ENCODE measurements around the gene ACOXL.

The ACOXL gene

DNA sequence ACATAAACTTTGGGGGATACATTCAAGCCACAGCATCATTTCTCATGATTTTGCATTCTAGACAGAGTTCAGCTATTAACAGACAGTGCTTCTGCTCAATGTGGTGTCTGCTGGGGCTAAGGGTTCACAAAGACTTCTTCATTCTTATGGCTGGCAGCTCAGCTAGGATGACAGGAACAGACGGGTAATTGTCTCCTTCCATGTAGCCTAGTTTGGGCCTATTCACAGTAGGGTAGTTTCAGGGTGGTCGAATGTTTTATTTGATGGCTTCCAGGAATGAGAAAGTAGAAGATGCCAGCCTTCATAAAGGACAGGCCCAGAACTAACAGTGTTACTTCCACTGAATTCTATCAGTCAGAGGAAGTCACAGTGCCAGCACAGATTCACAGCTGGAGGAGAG, 362.3 kb downstream of the ACOXL start:
- no peak for DNase-seq

DNA sequence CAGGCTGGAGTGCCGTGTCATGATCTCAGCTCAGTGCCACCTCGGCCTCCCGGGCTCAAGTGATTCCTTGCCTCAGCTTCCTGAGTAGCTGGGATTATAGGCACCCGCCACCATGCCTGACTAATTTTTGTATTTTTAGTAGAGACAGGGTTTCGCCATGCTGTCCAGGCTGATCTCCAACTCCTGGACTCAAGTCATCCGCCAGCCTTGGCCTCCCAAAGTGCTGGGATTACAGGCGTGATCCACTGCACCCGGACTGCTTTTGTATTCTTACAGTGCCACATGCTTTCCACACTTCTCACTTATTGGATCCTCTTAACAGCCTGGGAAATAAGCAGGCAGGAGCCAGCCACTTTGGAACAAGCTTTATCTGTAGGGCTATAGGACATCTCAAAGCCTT, 363.1 kb downstream of the ACOXL start:
- no peak for DNase-seq

DNA sequence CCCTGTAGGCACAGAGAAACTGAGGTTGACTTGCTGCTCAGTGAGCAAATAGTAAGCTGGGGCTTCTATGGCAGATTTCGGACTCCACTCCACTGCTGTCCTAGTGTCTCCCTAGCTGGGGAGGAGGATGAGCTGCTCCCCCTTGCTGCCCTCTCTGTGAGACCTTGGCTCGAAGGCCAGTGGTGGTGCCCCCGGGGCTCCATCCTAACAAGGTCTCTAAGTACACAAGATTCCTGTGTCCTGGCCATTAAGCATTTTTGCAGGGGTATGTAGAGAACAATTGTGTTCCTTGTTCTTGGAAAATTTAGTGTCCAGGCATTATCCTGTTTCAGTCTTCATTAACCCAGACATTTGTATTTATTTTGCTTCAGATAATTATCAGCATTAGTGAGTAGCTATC, 367.0 kb downstream of the ACOXL start:
- DNase-seq, result no peak

DNA sequence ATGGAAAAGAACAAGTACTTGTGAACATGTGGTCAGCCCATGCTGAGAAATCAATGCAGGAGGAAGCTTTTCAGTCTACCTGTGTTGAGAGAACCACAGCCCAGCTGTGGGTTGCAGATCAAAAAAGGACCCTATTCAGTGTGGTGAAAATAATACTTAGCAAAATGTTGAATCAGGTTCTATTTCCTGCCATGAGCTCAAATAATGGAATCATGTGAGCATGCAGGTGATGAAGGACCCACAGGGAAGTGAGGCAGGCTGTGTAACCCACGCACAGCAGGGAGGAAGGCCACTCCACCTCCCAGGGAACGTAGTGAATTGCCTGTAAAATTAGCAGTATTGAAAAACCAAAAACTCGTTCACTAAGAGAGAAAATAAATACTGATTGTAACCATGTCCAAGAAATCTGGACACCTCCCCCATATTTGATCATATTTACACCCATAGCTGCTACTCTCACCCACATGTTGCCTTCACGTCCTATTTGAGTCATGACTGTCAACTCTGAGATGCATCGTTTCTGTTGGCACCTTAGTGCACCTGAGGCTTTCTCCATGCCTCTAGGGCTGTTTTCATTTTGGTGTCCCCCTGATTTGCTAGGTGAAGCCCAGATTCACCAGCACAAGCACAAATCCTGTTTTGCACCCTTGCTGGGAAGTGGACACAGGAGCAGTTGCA, 367.9 kb downstream of the ACOXL start:
- peak; percentile 1 for DNase-seq

DNA sequence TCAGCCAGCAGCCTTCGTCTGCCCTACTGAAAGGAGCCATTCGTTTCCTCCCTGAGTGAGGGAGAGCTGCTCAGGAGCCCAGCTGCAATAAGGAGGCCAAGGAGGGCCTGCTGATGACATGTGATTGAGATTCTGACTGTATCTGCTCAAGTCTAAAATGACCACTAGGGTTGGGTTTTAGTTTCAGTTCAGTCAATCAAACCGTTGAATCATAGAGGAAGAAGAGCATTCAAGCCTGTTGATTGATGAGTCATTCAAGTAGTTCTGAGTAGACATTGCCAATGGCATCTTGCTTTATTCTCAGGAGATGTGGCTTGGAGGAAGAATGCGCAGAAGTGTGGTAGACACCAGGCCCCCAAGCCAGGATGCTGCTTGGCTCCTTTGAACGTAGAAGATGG, 368.4 kb downstream of the ACOXL start:
- DNase-seq, result no peak

DNA sequence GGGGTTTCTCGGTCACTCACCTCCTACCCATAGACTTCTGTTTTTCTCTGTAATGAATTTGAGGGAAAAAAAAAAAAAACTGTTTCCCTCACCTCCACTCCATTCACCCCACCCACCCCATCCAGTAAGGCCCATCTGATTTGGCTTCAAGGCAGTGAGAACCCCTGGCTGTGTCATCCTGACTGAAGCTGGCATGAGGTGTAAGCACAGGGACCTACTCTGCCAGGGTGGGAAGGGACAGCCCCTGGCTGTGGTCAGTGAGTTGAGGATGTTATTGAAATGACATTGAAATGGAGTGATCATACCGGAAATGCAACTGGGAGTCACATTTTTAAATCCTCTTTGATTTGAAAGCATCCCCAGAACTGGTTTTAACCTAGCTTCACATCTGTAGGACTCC, 369.2 kb downstream of the ACOXL start:
- no peak for DNase-seq

DNA sequence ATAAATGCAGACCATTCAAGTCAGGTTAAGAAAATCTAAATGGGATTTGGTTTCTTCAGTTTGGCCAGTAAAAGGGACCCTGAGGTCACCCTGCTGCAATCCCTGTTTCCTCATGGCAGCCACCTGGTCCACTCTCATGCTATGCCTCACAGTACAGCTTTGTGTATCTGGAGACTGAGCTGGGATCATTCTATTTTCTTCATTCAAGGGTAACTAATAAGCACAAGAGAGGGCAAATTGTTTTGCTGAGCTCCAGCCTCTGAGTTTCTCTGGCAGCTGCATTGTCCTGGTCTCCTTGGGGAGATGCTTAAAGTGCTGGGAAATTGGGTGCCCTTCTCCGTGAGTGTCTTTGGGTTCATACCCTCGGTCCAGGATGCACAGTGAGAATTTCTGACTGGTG, 369.8 kb downstream of the ACOXL start:
- no peak for DNase-seq

DNA sequence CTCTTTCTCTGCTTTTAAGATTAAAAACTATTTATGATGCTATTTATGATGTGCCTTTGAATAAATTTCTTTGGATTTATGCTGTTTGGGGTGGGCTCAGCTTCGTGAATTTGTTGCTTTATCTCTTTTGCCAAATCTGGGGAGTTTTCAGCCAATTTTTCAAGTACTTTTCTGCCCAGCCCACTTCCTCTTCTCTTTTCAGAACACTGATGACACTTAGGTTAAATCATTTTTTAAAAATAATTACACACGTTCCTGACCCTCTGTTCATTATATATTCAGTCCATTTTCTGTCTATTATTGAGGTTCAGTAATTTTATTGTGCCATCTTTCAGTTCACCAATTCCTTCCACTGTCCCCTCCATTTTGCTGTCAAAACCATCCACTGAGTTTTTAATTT, 373.6 kb downstream of the ACOXL start:
- no peak for DNase-seq

GRCh38 chr2:111106706-111107105, 374.3 kb downstream of the ACOXL start:
- DNase-seq, result no peak

DNA sequence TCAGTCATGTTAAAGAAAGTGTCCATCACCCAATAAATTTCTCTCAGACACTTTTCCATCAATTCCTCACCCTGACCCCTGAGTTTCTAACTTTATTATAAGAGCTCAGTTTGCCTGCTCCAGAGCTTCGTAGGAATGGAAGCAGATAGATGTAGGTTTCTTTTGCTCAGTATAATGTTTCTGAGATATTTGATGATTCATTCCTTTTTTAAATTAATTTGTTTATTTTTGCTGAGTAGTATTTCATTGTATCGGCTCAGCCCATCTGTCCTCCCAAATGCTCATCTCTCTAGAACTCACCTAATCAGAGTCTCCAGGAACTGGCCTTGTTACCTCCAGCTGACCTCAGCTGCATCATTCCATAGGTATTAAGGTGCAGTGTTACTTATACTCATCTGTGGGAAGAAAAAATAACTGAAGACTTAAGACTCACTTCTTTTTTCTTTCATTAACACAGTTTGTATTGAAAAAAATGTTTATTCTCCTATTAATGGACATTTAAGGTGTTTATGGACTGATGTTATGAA, 376.4 kb downstream of the ACOXL start:
- DNase-seq, result no peak

- no peak for DNase-seq
Observed at GRCh38 chr2:111111101-111111755, 378.9 kb downstream of the ACOXL start.

DNA sequence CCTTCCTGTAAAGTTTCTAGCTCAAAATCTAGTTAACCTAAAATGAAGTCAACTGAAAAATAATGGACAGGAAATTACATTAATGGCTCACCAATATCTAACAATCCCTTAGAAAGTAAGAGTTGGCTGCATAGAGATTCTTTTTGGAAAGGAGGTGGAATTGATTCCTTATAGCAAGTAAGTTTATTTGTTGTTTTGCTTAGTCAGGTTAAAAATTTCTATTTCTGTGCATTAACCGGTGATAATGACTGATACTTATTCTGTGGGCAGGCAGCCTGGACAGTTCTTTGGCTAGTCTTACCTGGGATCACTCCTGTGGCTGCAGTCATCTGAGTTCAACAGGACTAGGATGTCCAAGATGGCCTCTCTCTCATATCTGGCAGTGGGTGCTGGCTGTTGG, 381.5 kb downstream of the ACOXL start:
- no peak for DNase-seq

- DNase-seq, result no peak
Observed at GRCh38 chr2:111116011-111116746, 383.8 kb downstream of the ACOXL start.

DNA sequence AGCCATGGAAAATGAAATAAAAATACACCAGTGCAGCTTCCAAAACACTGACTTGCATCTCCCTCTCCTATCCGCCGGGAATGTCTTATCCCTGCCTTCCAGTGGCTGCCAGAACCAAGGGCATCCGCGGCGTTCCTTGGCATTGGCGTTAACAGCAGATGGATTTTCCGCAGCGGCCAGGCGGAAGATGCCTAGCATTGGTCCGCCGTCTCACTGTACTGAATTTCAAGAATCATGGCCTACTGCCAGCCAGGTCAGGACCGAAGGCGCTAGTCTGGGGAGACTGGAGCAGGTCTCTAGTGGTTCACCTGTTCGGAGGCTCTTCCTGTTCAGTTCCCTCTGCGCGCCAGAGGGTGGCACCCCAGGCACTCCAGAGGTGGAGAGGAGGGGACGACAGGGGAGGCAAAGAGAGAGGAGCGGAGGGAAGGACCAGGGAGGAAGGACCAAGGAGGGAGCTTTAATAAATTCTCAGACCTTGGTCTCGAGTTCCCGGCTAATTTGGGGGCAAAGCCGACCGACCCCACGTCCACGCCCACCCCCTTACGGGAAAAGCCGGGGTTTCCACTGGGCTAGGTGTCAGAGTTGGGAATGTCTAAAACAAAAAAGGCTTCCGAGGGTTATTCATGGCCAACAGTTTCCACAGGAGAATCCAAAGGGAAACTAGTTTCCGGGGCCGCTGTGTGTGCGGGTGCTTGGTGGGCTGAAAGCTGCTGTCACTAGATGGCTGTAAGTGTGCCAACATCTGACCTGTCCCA, 384.6 kb downstream of the ACOXL start:
- DNase-seq, result peak; percentile 85

GRCh38 chr2:111117598-111118480, 385.5 kb downstream of the ACOXL start:
- DNase-seq, result no peak

DNA sequence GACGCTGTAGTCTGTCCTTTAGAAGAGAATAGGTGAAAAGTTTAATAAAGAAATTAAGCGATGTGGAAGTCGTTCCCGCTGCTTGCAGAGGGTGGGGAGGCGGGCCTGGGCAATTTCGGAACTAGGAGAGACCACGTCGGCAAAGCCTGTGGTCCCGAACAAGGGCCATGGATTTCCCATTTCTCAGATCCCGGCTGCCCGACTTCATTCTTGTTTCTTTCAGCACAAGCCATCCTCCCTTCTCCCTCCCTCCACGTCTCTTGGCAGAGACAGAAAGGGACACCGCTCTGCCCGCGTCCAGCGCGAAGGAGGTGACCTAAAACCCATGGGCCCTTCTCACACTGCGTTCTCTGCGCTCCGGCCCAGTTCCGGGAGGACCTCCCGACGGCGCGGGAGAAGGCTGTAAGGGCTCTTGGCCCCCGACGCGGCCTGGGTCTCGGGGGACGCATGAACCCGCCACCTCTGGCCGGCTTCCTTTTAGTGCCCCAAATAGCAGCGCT, 386.2 kb downstream of the ACOXL start:
- DNase-seq, result no peak

GRCh38 chr2:111118981-111119821, 386.8 kb downstream of the ACOXL start:
- no peak for DNase-seq

DNA sequence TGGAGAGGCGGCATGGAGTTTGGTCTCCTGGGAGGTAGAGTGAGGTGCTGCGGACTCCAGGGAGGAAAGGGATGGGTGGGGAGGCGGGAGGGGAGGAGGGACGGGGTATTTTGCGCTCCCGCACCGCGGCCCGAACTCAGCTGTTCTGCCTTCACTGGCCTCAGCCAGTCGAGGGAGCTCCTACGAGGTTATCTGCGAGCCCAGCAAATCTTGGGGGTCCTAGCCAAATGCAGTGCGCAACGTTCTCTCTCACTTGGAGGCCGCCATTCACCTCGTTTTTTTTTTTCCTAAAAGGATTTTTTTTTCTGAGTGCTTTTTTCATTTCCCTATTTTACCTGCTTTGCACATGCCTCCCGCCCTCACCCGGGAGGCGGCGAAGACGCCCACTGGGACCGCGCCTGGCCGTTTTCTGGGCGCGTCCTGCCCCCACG, 387.5 kb downstream of the ACOXL start:
- DNase-seq, result no peak

DNA sequence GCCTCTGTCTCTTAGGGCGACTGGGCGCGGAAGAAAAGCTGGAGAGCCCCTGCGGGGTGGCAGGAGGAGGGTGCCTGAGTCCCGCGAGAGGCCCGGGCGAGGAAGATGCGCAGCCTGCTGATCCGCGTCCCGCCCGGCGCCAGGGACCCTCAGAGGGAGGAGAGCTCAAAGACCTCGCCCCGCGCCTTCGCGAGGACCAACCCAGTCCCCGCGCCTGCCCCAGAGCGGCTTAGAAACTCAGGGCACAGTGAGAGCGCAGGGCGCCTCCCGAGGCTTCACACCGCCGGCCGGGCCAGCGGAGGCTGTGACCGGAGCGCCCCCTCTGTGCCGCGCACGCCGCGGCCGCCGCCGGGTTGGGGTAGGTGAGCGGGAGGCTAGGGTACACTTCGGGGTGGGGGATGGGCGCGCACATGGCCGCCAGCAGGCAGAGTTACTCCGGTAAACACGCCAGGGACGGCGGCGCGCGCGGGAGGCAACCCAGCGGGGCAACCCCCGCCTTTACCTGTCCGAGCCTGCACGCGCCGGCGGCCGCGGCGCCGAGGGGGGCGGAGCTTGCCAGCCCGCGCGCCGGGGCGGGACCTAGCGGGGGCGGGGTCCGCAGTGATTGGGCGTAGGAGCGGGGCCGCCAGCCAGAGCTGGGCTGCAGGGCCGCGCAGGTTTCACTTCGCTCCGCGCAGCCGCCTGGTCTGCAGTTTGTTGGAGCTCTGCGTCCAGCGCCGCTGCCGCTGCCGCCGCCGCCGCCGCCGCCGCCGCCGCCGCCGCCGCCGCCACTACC, 388.1 kb downstream of the ACOXL start, which contains the start of gene BCL2L11:
Gene BCL2L11, plus strand, starts transcription at position 662 of the 775 bp plus-strand sequence. CDS start 2,832 bp downstream, outside the sequence.
- DNase-seq, result peak; percentile 46
